Hepatocyte (in vitro differentiated cells): ENCODE measurements around the gene TSSK3. TPM values are rescaled to one million over a fixed set of nuclear protein-coding genes. Genes with fewer than 3 reads are reported as not detected.
A peak's percentile ranks its signal among the peaks of the same experiment; 100 is the strongest.

Source experiments
- DNase-seq: peaks from one replicate; pipeline ENCODE4 v3.0.0-alpha.2; 2016; ENCODE audit warnings: low spot score
- H2AFZ ChIP-seq: fragments of 200-600 bp; sonication (generic); 2 replicates; pipeline ENCODE4 v1.6.0; 2016; ENCODE audit warnings: antibody characterized with exemption, mild to moderate bottlenecking
- H3K27ac ChIP-seq: fragments of 200-600 bp; sonication (generic); 2 replicates; pipeline ENCODE4 v1.5.1; 2016; ENCODE audit warnings: mild to moderate bottlenecking
- H3K27me3 ChIP-seq: fragments of 200-600 bp; sonication (generic); 2 replicates; pipeline ENCODE4 v1.6.1; 2016
- H3K36me3 ChIP-seq: fragments of 200-600 bp; sonication (generic); replicated peaks from 2 replicates; pipeline ENCODE4 v1.5.1; 2016; ENCODE audit warnings: low read depth; ENCODE audit not compliant: insufficient read depth
- H3K4me1 ChIP-seq: fragments of 200-600 bp; sonication (generic); 2 replicates; pipeline ENCODE4 v1.5.1; 2016; ENCODE audit warnings: mild to moderate bottlenecking, moderate library complexity; ENCODE audit not compliant: insufficient read depth
- H3K4me2 ChIP-seq: fragments of 200-600 bp; sonication (generic); 2 replicates; pipeline ENCODE4 v1.6.0; 2016
- H3K4me3 ChIP-seq: fragments of 200-600 bp; sonication (generic); 2 replicates; pipeline ENCODE4 v1.5.1; 2016; ENCODE audit warnings: mild to moderate bottlenecking
- H3K79me2 ChIP-seq: fragments of 200-600 bp; sonication (generic); 2 replicates; pipeline ENCODE4 v1.6.0; 2017; ENCODE audit warnings: mild to moderate bottlenecking
- H3K9me2 ChIP-seq: fragments of 200-600 bp; sonication (generic); replicated peaks from 2 replicates; pipeline ENCODE4 v1.6.0; 2017; ENCODE audit warnings: mild to moderate bottlenecking; ENCODE audit not compliant: insufficient read depth
- H3K9me3 ChIP-seq: fragments of 200-600 bp; sonication (generic); 2 replicates; pipeline ENCODE4 v1.5.1; 2016; ENCODE audit warnings: low read depth, mild to moderate bottlenecking
- H4K20me1 ChIP-seq: fragments of 200-600 bp; sonication (generic); 2 replicates; pipeline ENCODE4 v1.6.0; 2016; ENCODE audit warnings: mild to moderate bottlenecking; ENCODE audit not compliant: insufficient read depth, poor library complexity, severe bottlenecking
- CTCF ChIP-seq: fragments of 200-600 bp; sonication (generic); IDR thresholded peaks from 2 replicates; pipeline ENCODE4 v1.5.1; 2016; ENCODE audit warnings: antibody characterized with exemption, mild to moderate bottlenecking; ENCODE audit not compliant: poor library complexity
- EZH2 ChIP-seq: fragments of 200-600 bp; sonication (generic); IDR thresholded peaks from 2 replicates; pipeline ENCODE4 v1.6.1; 2016; ENCODE audit warnings: antibody characterized with exemption, mild to moderate bottlenecking, borderline replicate concordance
- EZH2phosphoT487 ChIP-seq: fragments of 200-600 bp; sonication (generic); IDR thresholded peaks from one replicate; pipeline ENCODE4 v1.6.1; 2018; ENCODE audit warnings: antibody characterized with exemption, mild to moderate bottlenecking, low read depth, moderate library complexity; ENCODE audit not compliant: unreplicated experiment, severe bottlenecking
- WGBS: methylation state at CpG from one replicate; pipeline ENCODE4 v1.1.6; 2016; ENCODE audit warnings: low lambda C conversion rate; ENCODE audit errors: missing lambda C conversion rate; 5-methylcytosine and 5-hydroxymethylcytosine counted together
- polyA plus RNA-seq: library from polyadenylated mRNA; unstranded; fragments of >200 nt; fragmentation: Nextera tagmentation; extraction: Ambion mirVana; gene quantifications from 2 replicates; pipeline ENCODE4 v1.2.1, GENCODE V29; 2016
- total RNA-seq: library from RNA; depleted of rRNA; stranded (reverse); fragments of >200 nt; gene quantifications from 2 replicates; pipeline ENCODE4 v1.2.3, GENCODE V29; 2014

The TSSK3 gene
- total and polyA plus RNA-seq, 2 experiments from 2014 or later: 1.4 TPM

DNA sequence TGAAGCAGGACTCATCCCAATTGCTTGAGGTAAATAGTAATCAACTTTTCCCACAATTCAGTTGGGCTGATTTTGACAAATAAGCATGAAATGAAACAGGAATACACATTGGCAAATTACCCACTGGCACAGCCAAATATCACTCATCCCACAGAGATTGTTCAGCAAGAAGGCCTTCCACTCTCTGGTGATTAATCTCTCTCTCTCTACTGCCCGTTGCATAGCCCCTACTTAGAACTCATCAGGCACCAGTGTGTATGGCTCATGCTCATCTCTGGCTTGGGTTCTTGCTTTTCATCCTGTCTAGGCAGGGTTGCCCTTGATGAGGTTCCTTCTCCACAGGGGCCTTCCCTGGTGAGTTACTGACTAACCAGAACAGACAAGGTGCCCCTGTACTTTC lies 30.8 kb downstream of the TSSK3 start:
- whole genome bisulfite sequencing: 84% methylated on average over 1 of the region's 1 CpG
- TF ChIP-seq EZH2phosphoT487 (no peak), EZH2 (no peak), CTCF (no peak)
- Histone ChIP-seq H3K36me3 (peaks cover 5% of the 10 kb centered on the region), H3K79me2 (peaks cover 57% of the 10 kb centered on the region), H3K27me3 (no peaks in the 10 kb centered on the region), H3K9me3 (no peaks in the 10 kb centered on the region), H2AFZ (no peak overlapping the region), H3K4me3 (peak overlapping the region; percentile 47), H3K4me2 (peak overlapping the region; percentile 93), H3K9me2 (no peaks in the 10 kb centered on the region), H3K4me1 (peaks cover 21% of the 10 kb centered on the region), H4K20me1 (peaks cover 17% of the 10 kb centered on the region), H3K27ac (peak overlapping the region; percentile 87)
- no peak for DNase-seq

DNA sequence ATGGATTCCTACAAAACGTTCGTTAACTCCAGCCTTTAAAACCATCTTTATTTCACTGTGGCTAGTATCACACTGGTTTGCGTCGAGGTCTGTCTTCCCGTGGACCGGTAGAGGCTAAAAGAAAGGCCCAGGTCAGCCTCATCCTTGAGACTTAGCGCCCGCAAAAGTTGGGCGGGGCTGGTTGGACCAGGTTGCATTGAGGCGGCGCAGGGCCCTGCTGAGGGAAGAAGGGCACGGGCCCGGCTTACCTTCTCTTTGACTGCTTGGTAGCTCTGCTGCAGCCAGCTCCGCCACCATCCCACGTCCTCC lies 31.4 kb downstream of the TSSK3 start:
- H2AFZ ChIP-seq: peak overlapping the region; percentile 18
- WGBS: 3% methylated on average over 13 of the region's 15 CpGs
- peaks cover 17% of the 10 kb centered on the region for H4K20me1 ChIP-seq
- peaks cover 5% of the 10 kb centered on the region for H3K36me3 ChIP-seq
- DNase-seq: peak; percentile 76
- peaks cover 21% of the 10 kb centered on the region for H3K4me1 ChIP-seq
- H3K9me2 ChIP-seq: no peaks in the 10 kb centered on the region
- no peaks in the 10 kb centered on the region for H3K9me3 ChIP-seq
- H3K27me3 ChIP-seq: no peaks in the 10 kb centered on the region
- TF ChIP-seq CTCF (no peak), EZH2phosphoT487 (no peak)
- H3K4me2 ChIP-seq: peak overlapping the region; percentile 93
- H3K27ac ChIP-seq: peak overlapping the region; percentile 87
- H3K4me3 ChIP-seq: peak overlapping the region; percentile 47
- peaks cover 55% of the 10 kb centered on the region for H3K79me2 ChIP-seq

DNA sequence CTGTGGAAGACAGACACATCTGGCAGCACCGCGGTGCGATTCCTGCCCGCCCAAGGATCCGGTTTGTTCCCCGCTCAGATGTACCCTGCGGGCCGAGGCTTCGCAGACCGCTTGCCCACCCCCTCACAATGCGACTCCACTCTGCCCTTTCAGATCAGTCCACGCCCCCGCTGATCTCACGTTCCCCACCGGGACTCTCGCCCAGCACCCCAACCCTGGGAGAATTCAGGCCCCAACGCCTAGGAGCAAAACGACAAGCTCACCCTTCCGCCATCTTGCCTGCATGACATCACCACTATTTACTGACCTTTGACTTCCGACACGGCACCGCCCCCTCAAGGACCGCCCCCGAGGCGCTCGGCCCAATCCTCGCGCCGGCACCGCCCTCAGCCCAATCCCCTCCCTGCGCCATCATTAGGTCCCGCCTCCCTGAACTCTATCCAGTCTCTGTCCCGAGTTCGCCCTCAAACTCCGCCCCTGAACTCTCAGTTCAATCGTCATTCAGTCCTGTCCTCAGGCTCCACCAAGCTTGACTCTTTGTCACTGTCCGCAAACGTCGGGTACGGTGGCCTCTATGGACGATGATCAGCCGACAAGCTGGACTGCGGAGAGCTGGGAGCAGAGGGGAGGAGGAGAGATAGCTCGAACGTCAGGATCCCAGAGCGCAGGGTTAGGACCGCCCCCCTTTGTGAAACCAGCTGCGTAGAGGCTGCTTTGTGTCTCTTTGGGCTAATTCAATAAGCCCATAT lies 32.0 kb downstream of the TSSK3 start, which contains the start of gene BSDC1:
TSS of gene BSDC1 (minus strand) at position 301 of the 749 bp plus-strand sequence. CDS start at position 274, 27 bp downstream.
- Histone ChIP-seq H3K27ac (peak within 1 kb of the TSS; percentile 92), H3K9me3 (no peaks in the 10 kb centered on the region), H4K20me1 (peaks cover 14% of the 10 kb centered on the region), H3K4me3 (peak within 1 kb of the TSS; percentile 47), H3K79me2 (peaks cover 51% of the 10 kb centered on the region), H2AFZ (peak within 1 kb of the TSS; percentile 20), H3K4me2 (peak within 1 kb of the TSS; percentile 93), H3K36me3 (peaks cover 1% of the 10 kb centered on the region), H3K4me1 (peaks cover 21% of the 10 kb centered on the region), H3K27me3 (no peaks in the 10 kb centered on the region), H3K9me2 (no peaks in the 10 kb centered on the region)
- peak; percentile 99 for DNase-seq
- TF ChIP-seq EZH2 (no peak), CTCF (no peak), EZH2phosphoT487 (no peak)
- under 1% methylated on average over 39 of the region's 48 CpGs for whole genome bisulfite sequencing
